HG03558 (cell line): ENCODE results near the gene PHF10.
A peak's percentile ranks its signal among the peaks of the same experiment; 100 is the strongest.
"Not testable (repeated sequence)": the region's sequence is repeated elsewhere in the genome, so short reads cannot be mapped to it uniquely, and the experiment has no call there.

Source experiments
- ATAC-seq: cut with Tn5 transposase; IDR thresholded peaks from one replicate; pipeline ENCODE4 v1.9.1; 2021; ENCODE audit warnings: moderate number of reproducible peaks; ENCODE audit not compliant: unreplicated experiment; ENCODE audit errors: extremely low read depth

Gene PHF10

DNA sequence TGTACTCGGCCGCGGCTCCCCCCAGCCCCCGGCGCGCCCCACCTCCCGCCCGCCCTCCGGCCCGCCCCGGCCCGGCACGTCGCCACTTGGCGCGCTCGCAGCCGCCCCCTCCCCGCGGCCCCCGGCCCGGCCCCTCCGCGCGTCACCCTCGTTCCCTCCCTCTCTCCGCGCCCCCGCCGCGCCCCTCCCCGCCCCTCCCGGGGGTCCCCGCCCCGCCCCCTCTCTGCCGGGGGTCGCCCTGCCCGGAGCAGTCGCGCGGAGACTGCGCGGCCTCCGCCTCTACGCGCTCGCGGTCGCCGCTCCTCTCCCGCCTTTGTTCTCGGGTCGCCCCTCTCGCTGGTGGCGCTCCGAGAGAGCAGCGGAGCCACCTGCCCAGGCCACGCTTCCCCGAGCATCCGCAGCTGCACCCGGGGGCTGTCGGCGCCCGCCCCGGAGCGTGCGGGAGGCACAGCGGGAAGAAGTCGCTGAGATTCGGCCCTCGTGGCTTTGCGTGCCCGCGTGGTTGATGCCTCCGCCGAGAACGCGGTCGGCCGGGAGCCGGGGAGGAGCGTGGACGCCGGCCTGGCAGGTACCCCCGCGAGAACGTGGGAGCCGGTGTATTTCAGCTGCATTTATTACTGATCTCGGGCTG lies at the start of gene PHF10:
Gene PHF10, minus strand, starts transcription at position 7 of the 631 bp plus-strand sequence. CDS start 569 bp downstream, outside the sequence.
- ATAC-seq: no peak

DNA sequence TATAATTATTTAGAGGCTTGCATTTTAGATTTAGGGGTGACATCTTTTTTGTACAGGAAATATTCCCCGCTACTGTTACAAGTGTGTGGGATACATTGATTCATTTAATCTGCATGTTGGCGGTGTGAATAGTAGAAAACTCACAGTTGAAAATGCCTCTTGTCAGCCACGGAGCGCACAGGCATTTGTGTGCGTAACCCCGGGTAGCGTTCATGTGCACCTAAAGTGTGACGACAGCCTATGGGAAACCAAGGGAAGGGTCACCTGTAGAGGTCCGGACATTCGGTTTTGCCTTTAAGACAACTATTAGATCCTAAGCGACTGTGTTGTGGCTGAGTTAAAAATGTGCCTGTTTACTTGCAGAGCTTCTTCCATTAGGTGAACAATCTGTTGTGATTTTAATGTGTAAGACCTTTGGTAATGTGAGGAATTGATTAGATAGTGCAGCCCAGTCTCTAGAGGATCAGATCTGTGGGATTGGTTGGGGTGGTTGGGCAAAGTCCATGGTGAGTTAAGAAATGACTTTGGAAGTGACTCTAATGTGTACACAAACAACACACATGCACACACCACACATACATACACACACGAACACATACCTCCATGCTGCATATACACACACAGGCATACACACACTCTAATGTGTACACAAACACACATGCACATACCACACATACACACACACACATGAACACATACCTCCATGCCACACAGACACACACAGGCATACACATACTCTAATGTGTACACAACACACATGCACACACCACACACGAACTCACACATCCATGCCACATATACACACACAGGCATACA lies 42.8 kb upstream of the PHF10 start:
- no peak for ATAC-seq

- ATAC-seq: no peak
Measured at GRCh38 chr6:169766232-169766631, 41.9 kb upstream of the PHF10 start.

GRCh38 chr6:169765789-169766188 lies 41.5 kb upstream of the PHF10 start:
- ATAC-seq: not testable (repeated sequence)

- no peak for ATAC-seq
Measured at GRCh38 chr6:169763881-169764280, 39.6 kb upstream of the PHF10 start.

- no peak for ATAC-seq
Measured at GRCh38 chr6:169763308-169763707, 39.0 kb upstream of the PHF10 start.

DNA sequence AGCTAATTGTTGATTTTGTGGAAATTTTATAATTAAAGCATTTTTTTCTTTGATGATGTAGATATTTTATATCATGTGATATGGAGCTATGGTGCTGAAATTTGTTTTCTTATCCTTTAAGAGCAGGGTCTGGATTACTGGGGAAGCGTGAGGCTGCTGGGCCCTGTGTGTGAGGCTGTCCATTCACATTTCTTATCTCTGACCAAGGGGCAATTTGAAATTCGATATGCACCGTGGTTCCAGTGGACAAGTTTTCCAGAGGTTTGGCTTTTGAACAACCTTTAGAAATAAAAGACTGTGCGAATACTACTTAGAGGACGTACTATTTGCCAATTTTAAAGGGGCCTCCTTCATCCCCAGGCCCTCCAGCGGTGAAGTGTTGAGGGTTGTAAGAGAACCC lies 30.9 kb upstream of the PHF10 start:
- no peak for ATAC-seq

GRCh38 chr6:169752074-169752623 lies 27.8 kb upstream of the PHF10 start:
- ATAC-seq: no peak

GRCh38 chr6:169751242-169752073 lies 27.2 kb upstream of the PHF10 start, which contains the start of the genes DYNLT2 and ERMARD:
Gene DYNLT2, minus strand, starts transcription at chr6:169751572. Its CDS starts 114 bp downstream, at chr6:169751458.
Gene ERMARD, plus strand, starts transcription at chr6:169751622. Its CDS starts 36 bp downstream, at chr6:169751658.
- ATAC-seq: peak; percentile 92

GRCh38 chr6:169746556-169746955 lies 22.3 kb upstream of the PHF10 start:
- no peak for ATAC-seq

- no peak for ATAC-seq
Measured at GRCh38 chr6:169745405-169745804, 21.1 kb upstream of the PHF10 start.

GRCh38 chr6:169741344-169741743 lies 17.0 kb upstream of the PHF10 start:
- ATAC-seq: no peak

DNA sequence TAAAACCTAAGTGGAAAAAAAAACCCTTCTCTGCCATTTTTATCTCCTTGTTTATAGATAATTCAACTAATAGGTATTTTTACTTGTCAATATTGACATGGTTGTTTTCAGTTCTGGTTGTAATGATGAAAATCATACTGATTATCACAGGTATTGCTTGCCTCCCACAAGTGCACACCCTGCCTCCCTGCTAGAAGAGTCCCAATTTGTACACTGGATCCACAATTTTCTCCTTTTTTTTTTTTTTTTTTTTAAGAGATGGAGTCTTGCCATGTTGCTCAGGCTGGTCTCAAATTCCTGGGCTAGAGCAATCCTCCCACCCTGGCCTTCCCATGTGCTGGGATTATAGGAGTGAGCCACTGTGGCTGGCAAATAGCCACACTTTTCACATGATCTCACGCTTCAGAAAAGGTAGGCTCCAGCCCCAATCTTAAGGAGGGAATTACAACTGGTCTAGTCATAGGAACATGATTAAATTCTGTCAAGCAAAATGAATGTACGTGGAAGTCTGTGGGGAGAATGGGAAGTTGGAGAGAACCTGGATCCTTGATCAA lies 14.8 kb upstream of the PHF10 start:
- no peak for ATAC-seq

- no peak for ATAC-seq
Measured at GRCh38 chr6:169738204-169738975, 14.1 kb upstream of the PHF10 start.

DNA sequence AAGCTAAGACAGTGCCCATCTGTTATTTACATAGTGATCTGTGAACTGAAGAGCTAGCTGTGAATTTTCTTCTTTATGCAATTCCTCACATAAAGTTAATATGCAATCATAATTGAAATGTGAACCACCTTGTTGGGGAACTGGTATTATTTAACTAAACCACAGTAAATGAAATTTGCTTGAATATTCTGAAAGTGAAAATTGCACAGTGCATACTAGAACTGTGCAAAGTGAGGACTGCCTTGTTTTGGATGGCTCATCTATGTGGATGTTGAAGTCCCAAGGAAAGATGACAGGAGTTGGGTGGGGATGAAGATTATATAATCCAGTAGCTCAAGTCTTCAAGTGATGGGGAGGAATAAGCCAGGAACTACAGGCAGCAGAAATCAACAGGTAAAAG lies 5.7 kb upstream of the PHF10 start:
- ATAC-seq: no peak

DNA sequence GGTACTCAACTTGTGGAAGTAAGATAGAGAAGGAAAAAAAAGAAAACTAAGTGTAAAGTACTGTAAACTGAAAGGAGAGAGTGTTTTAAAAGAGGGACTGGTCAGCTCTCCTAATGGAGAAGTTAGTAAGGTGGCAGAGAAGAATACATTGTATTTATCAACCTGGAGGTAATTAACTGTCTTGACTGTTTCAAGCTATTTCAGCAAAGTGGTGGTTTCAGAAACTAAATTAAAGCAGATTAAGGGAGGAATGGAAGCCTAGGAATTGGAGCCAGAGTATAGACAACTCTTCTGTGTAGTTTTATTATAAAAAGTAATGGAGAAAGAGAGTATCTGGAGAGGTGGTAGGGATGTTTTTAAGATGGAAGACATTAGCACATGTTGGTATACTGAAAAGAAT lies 2.7 kb upstream of the PHF10 start:
- ATAC-seq: no peak

- no peak for ATAC-seq
Measured at GRCh38 chr6:169726049-169726400, 1.7 kb upstream of the PHF10 start.

DNA sequence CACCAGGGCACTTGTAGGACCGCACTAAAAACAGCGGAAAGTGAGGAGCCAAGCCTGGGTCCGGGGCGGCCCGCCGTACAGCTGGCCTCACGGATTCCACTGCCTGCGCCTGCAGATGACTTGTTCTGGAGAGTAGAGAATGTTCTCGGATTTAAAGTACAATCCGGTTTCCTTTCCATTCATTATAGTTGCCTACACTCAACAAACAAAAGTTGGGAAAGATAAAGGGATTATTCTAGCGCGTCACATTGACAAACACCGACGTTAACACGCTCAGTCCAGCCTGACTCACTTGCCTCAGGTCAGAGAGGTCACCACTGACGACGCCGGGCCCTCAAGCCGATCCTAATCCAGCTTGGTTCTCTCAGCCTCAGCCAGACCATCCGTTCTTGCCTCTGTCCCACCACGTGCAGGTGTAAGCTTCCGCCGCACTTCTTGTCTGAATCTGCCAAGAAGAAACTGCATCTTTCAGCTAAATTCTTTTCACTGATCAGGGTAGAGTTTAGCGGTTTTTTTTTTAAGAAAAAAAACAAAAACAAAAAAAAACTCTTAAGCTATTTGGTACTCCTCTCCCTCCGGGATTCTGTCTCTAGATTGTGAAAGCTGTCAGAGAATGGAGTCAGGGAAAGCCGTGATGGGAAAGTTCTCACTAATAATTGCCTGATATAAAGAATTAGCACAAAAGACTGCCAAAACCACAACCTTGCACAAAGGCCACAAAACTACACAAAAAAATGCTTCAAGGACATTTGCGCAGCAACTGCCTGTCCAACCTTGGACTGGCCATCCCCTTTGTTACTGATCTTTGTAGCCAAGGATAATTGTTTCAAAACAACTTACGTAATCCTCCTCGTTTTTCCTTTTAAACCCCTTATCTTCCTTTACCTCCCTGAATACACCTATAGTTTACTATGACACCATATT lies 1.1 kb upstream of the PHF10 start:
- ATAC-seq: no peak
